Measurements from ENCODE around the gene PEBP1. TPM values are rescaled to one million over a fixed set of nuclear protein-coding genes. Genes with fewer than 3 reads are reported as not detected.

The PEBP1 gene
- 44.0 TPM for total RNA-seq (2013)
- 10 to 100 TPM; 23.0 to 57.9 (median 47.6) TPM for polyA plus RNA-seq
- polyA minus RNA-seq = 13.4 and 24.6 TPM in 2 replicates
- total RNA-seq = 2.8 to 48.9 (median 21.1) reads per million in 11 experiments

GRCh38 chr12:118135788-118136558 is at the start of gene PEBP1:
Gene PEBP1, plus strand, starts transcription at chr12:118136124. Its CDS starts 86 bp downstream, at chr12:118136210.
- no peaks in the 10 kb centered on the region for H3K27me3 ChIP-seq (ENCODE audit: control insufficient read depth in 2 of 2, insufficient read depth in 2 of 2, low read length in 2 of 2)
- under 1% methylated on average over 70 of the region's 70 CpGs for WGBS (ENCODE audit: insufficient coverage)
- DNase-seq = peak; percentile 74 to 84 (median 80)
- H3K27ac ChIP-seq (ENCODE audit: low read depth in 1 of 2, low read length in 2 of 2) = peak within 1 kb of the TSS in 1 of 2 donors; percentile 58
- H4K20me1 ChIP-seq (ENCODE audit: insufficient read depth, low read length) = no peaks in the 10 kb centered on the region
- Mint-ChIP-seq H3K36me3 (peaks cover 15 to 17% of the 10 kb centered on the region in 2 donors), H3K4me3 (peak within 1 kb of the TSS; percentile 93 to 98), H3K4me1 (peaks cover 16% of the 10 kb centered on the region), H3K27ac (peak within 1 kb of the TSS in 6 of 7 donors; percentile 6 to 90 (median 80)), H3K9me3 (peaks cover 0 to 2% (median 0%) of the 10 kb centered on the region in 7 donors), H3K27me3 (ENCODE audit: low read depth in 3 of 3) (peaks cover 0 to 5% (median 1%) of the 10 kb centered on the region in 3 donors)
- peaks cover 6 to 13% of the 10 kb centered on the region in 2 donors for H3K36me3 ChIP-seq (replicated peaks in 1 of 2; ENCODE audit: control insufficient read depth in 1 of 2, insufficient read depth in 2 of 2, low read length in 2 of 2)
- H2AFZ ChIP-seq (ENCODE audit: insufficient read depth, low read depth, low read length, poor library complexity, severe bottlenecking) = peak within 1 kb of the TSS; percentile 98
- peak within 1 kb of the TSS; percentile 66 to 85 (median 72) for H3K4me3 ChIP-seq (replicated peaks in 1 of 3; ENCODE audit: low read depth in 2 of 3, low read length in 3 of 3)
- intact Hi-C loops (cut with micrococcal nuclease) = no loop called here
- TF ChIP-seq CTCF (IDR thresholded peaks at IDR 0.05) = no peak
- peaks cover 7% of the 10 kb centered on the region for H3K79me2 ChIP-seq (ENCODE audit: insufficient read depth, low read length)
- H3K9ac ChIP-seq (ENCODE audit: insufficient read depth, low read length, poor library complexity, severe bottlenecking) = peak within 1 kb of the TSS; percentile 83
- H3K4me2 ChIP-seq (replicated peaks; ENCODE audit: extremely low read depth, low read length, poor library complexity, severe bottlenecking) = peak within 1 kb of the TSS; percentile 98
- H3K9me3 ChIP-seq (replicated peaks in 1 of 2; ENCODE audit: control insufficient read depth in 1 of 2, insufficient read depth in 1 of 2, low read length in 2 of 2) = no peaks in the 10 kb centered on the region
- peaks cover 14 to 20% of the 10 kb centered on the region in 2 donors for H3K4me1 ChIP-seq (ENCODE audit: control insufficient read depth in 1 of 2, insufficient read depth in 2 of 2, low read length in 2 of 2)

- no peak overlapping the region for H3K4me2 ChIP-seq (replicated peaks; ENCODE audit: extremely low read depth, low read length, poor library complexity, severe bottlenecking)
- 96% methylated on average over 9 of the region's 9 CpGs for WGBS (ENCODE audit: insufficient coverage)
Observed at GRCh38 chr12:118089782-118090181, 46.1 kb upstream of the PEBP1 start.

More at GRCh38 chr12:118089782-118090181, 46.1 kb upstream of the PEBP1 start:
- Histone ChIP-seq H3K9ac (ENCODE audit: insufficient read depth, low read length, poor library complexity, severe bottlenecking) (no peak overlapping the region), H3K4me3 (replicated peaks in 1 of 3; ENCODE audit: low read depth in 2 of 3, low read length in 3 of 3) (no peak overlapping the region), H3K9me3 (replicated peaks in 1 of 2; ENCODE audit: control insufficient read depth in 1 of 2, insufficient read depth in 1 of 2, low read length in 2 of 2) (no peaks in the 10 kb centered on the region), H4K20me1 (ENCODE audit: insufficient read depth, low read length) (no peaks in the 10 kb centered on the region), H3K27ac (ENCODE audit: low read depth in 1 of 2, low read length in 2 of 2) (no peak overlapping the region), H3K79me2 (ENCODE audit: insufficient read depth, low read length) (no peaks in the 10 kb centered on the region), H3K27me3 (ENCODE audit: control insufficient read depth in 2 of 2, insufficient read depth in 2 of 2, low read length in 2 of 2) (no peaks in the 10 kb centered on the region), H3K4me1 (ENCODE audit: control insufficient read depth in 1 of 2, insufficient read depth in 2 of 2, low read length in 2 of 2) (no peaks in the 10 kb centered on the region), H3K36me3 (replicated peaks in 1 of 2; ENCODE audit: control insufficient read depth in 1 of 2, insufficient read depth in 2 of 2, low read length in 2 of 2) (no peaks in the 10 kb centered on the region), H2AFZ (ENCODE audit: insufficient read depth, low read depth, low read length, poor library complexity, severe bottlenecking) (no peak overlapping the region)
- peaks cover 5 to 13% of the 10 kb centered on the region in 2 donors for H3K36me3 Mint-ChIP-seq
- no peaks in the 10 kb centered on the region for H3K4me1 Mint-ChIP-seq
- no peak overlapping the region for H3K27ac Mint-ChIP-seq
- TF ChIP-seq CTCF (IDR thresholded peaks at IDR 0.05) = no peak
- DNase-seq = no peak
- no peaks in the 10 kb centered on the region for H3K9me3 Mint-ChIP-seq
- intact Hi-C loops (cut with micrococcal nuclease) = no loop called here
- no peaks in the 10 kb centered on the region for H3K27me3 Mint-ChIP-seq (ENCODE audit: low read depth in 3 of 3)
- no peak overlapping the region for H3K4me3 Mint-ChIP-seq
